Endodermal cell (in vitro differentiated cells): Measurements from ENCODE around the gene RBM26. TPM values are rescaled to one million over a fixed set of nuclear protein-coding genes. Genes with fewer than 3 reads are reported as not detected.

Experiments
- DNase-seq: peaks from one replicate; pipeline ENCODE4 v3.0.0-alpha.2; 2017
- H3K27ac ChIP-seq: 2 replicates; pipeline ENCODE4 v1.5.1; 2013; ENCODE audit warnings: mild to moderate bottlenecking, low read depth, low read length, moderate library complexity
- H3K27me3 ChIP-seq: 2 replicates; pipeline ENCODE4 v1.6.1; 2013; ENCODE audit warnings: mild to moderate bottlenecking, low read length, moderate library complexity; ENCODE audit not compliant: insufficient read depth, control insufficient read depth, poor library complexity, severe bottlenecking
- H3K36me3 ChIP-seq: 2 replicates; pipeline ENCODE4 v1.7.0; 2013; ENCODE audit warnings: mild to moderate bottlenecking, low read length, moderate library complexity; ENCODE audit not compliant: control insufficient read depth, insufficient read depth
- H3K4me1 ChIP-seq: one replicate; pipeline ENCODE4 v1.7.0; 2013; ENCODE audit warnings: low read length; ENCODE audit not compliant: control insufficient read depth, insufficient read depth
- H3K4me3 ChIP-seq: 2 replicates; pipeline ENCODE4 v1.5.1; 2013; ENCODE audit warnings: mild to moderate bottlenecking, low read length, moderate library complexity
- H3K9ac ChIP-seq: 2 replicates; pipeline ENCODE4 v1.6.1; 2013; ENCODE audit warnings: mild to moderate bottlenecking, low read length, moderate library complexity; ENCODE audit not compliant: poor library complexity, severe bottlenecking; ENCODE audit errors: extremely low read depth
- H3K9me3 ChIP-seq: 2 replicates; pipeline ENCODE4 v1.6.1; 2013; ENCODE audit warnings: mild to moderate bottlenecking, low read length, moderate library complexity; ENCODE audit not compliant: control insufficient read depth
- H3K27ac Mint-ChIP-seq: 2 replicates; pipeline ENCODE4 v1.8.0; 2020; ENCODE audit warnings: mixed read lengths
- H3K27me3 Mint-ChIP-seq: 2 replicates; pipeline ENCODE4 v1.8.0; 2021; ENCODE audit warnings: mild to moderate bottlenecking, mixed read lengths; ENCODE audit not compliant: insufficient read depth
- H3K36me3 Mint-ChIP-seq: 2 replicates; pipeline ENCODE4 v1.8.0; 2020; ENCODE audit warnings: low read depth, mixed read lengths
- H3K4me1 Mint-ChIP-seq: 2 replicates; pipeline ENCODE4 v1.8.0; 2020; ENCODE audit warnings: mixed read lengths
- H3K4me3 Mint-ChIP-seq: 2 replicates; pipeline ENCODE4 v1.8.0; 2020; ENCODE audit warnings: mild to moderate bottlenecking, moderate library complexity, mixed read lengths
- H3K9me3 Mint-ChIP-seq: 2 replicates; pipeline ENCODE4 v1.8.0; 2020; ENCODE audit warnings: mild to moderate bottlenecking, mixed read lengths
- CTCF ChIP-seq: fragments of 200-600 bp; sonication (generic); conservative IDR thresholded peaks from 2 replicates; pipeline ENCODE4 v1.5.0; 2021; ENCODE audit warnings: antibody characterized with exemption, mild to moderate bottlenecking
- WGBS, 2 experiments: methylation state at CpG; one replicate each; pipeline versions ENCODE4 v1.1.5 to v1.1.7; 2013; ENCODE audit warnings: missing lambda C conversion rate in 2 of 2, mixed read lengths in 1 of 2; ENCODE audit not compliant: insufficient coverage in 1 of 2, insufficient read length in 1 of 2; 5-methylcytosine and 5-hydroxymethylcytosine counted together
- total RNA-seq, 2 donors: library from RNA; stranded (reverse); fragmentation: NEBNext Ultra II Directional in 1 of 2; extraction: Animal tissue kit (Norgen Biotek cat#: 25700) in 1 of 2; gene quantifications; 2 replicates in 1 of 2; 3 replicates in 1 of 2; pipeline ENCODE4 v1.2.1, GENCODE V29; 2021

RBM26 gene
- total RNA-seq, 2 donors from 2014 or later = 65.0 to 81.7 TPM

DNA sequence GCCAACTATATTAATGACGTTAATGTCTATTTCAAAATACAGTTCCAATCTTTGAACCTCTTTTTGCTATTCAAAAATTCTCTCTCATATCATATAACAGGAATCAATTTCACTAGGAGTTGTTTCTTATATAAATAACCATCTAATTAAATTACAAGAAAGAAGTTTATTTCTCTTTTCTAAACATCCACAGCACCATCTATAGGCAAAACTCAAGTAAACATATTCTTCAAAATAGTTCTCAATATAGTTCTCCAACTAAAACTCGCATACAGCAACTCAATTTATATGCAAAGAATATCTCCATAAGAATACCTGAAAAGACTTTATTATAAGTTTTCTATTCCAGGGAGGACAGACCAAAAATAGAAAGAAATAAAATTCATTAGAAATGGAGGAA lies 65.6 kb downstream of the RBM26 start:
- peaks cover 57% of the 10 kb centered on the region for H3K36me3 Mint-ChIP-seq
- Histone ChIP-seq H3K9ac (no peak overlapping the region), H3K27ac (no peak overlapping the region), H3K27me3 (no peaks in the 10 kb centered on the region), H3K9me3 (no peaks in the 10 kb centered on the region), H3K4me1 (no peaks in the 10 kb centered on the region), H3K36me3 (peaks cover 95% of the 10 kb centered on the region), H3K4me3 (no peak overlapping the region)
- H3K27me3 Mint-ChIP-seq = no peaks in the 10 kb centered on the region
- TF ChIP-seq CTCF = peak; percentile 34
- no peaks in the 10 kb centered on the region for H3K9me3 Mint-ChIP-seq
- H3K27ac Mint-ChIP-seq = no peak overlapping the region
- WGBS, 2 experiments = 90 to 92% methylated on average over 1 to 2 of the region's 2 CpGs
- peaks cover 5% of the 10 kb centered on the region for H3K4me1 Mint-ChIP-seq
- DNase-seq = no peak
- no peak overlapping the region for H3K4me3 Mint-ChIP-seq

GRCh38 chr13:79338343-79338742 lies 67.7 kb downstream of the RBM26 start:
- DNase-seq = no peak
- no peak for TF ChIP-seq CTCF
- Mint-ChIP-seq H3K4me3 (no peak overlapping the region), H3K27me3 (no peaks in the 10 kb centered on the region), H3K4me1 (peaks cover 5% of the 10 kb centered on the region), H3K9me3 (no peaks in the 10 kb centered on the region), H3K27ac (no peak overlapping the region), H3K36me3 (peaks cover 64% of the 10 kb centered on the region)
- H3K27ac ChIP-seq = no peak overlapping the region
- no peaks in the 10 kb centered on the region for H3K4me1 ChIP-seq
- no peaks in the 10 kb centered on the region for H3K27me3 ChIP-seq
- H3K9ac ChIP-seq = no peak overlapping the region
- WGBS, 2 experiments = 96 to 97% methylated on average over 2 to 3 of the region's 3 CpGs
- H3K9me3 ChIP-seq = no peaks in the 10 kb centered on the region
- H3K4me3 ChIP-seq = no peak overlapping the region
- peaks cover 97% of the 10 kb centered on the region for H3K36me3 ChIP-seq

DNA sequence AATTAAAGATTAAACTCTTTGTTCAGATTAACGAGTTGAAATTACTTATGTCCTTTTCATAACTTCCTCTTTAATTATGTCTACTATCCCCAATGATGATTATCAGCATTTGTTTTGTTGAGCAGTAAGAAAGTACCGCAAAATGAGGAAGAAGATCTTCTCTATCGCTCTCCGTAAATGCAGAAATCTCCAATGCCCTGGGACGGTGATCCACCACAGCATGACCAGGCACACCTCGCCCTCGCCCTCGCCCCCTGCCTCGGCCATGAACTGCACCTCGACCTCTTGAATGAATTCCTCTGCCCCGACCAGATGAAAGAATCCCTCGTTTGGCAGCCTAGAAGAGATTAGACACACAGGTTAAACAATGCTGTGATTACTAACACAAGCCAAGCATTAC lies 69.1 kb downstream of the RBM26 start:
- H3K27ac ChIP-seq = no peak overlapping the region
- Mint-ChIP-seq H3K27me3 (no peaks in the 10 kb centered on the region), H3K36me3 (peaks cover 69% of the 10 kb centered on the region), H3K9me3 (no peaks in the 10 kb centered on the region), H3K4me1 (peaks cover 5% of the 10 kb centered on the region), H3K27ac (peak overlapping the region; percentile 16), H3K4me3 (no peak overlapping the region)
- H3K9ac ChIP-seq = no peak overlapping the region
- H3K27me3 ChIP-seq = no peaks in the 10 kb centered on the region
- H3K9me3 ChIP-seq = no peaks in the 10 kb centered on the region
- TF ChIP-seq CTCF = no peak
- WGBS, 2 experiments = 94 to 100% methylated on average over 3 to 12 of the region's 12 CpGs
- peak; percentile 47 for DNase-seq
- peaks cover 96% of the 10 kb centered on the region for H3K36me3 ChIP-seq
- no peaks in the 10 kb centered on the region for H3K4me1 ChIP-seq
- H3K4me3 ChIP-seq = no peak overlapping the region
